Caki2 (cell line): Measurements from ENCODE around the gene MAP1LC3B2. TPM values are rescaled to one million over a fixed set of nuclear protein-coding genes. Genes with fewer than 3 reads are reported as not detected.

Experiments used
- DNase-seq: peaks from one replicate; pipeline ENCODE4 v3.0.0-alpha.2; 2015; ENCODE audit warnings: low read depth
- in situ Hi-C: cut with HindIII; loops from 2 replicates; pipeline ENCODE4 v1.10.0; 2016; ENCODE audit warnings: low sequenced_read_pairs, low pct_unique_long_range_greater_than_20kb, mixed read lengths
- total RNA-seq: library from RNA; depleted of rRNA; stranded (reverse); fragments of >200 nt; shearing (Covaris generic); gene quantifications from 2 replicates; pipeline ENCODE4 v1.2.3, GENCODE V29; 2014; ENCODE audit warnings: low replicate concordance

Gene MAP1LC3B2
- total RNA-seq, 1 experiment from 2014 or later: not detected

DNA sequence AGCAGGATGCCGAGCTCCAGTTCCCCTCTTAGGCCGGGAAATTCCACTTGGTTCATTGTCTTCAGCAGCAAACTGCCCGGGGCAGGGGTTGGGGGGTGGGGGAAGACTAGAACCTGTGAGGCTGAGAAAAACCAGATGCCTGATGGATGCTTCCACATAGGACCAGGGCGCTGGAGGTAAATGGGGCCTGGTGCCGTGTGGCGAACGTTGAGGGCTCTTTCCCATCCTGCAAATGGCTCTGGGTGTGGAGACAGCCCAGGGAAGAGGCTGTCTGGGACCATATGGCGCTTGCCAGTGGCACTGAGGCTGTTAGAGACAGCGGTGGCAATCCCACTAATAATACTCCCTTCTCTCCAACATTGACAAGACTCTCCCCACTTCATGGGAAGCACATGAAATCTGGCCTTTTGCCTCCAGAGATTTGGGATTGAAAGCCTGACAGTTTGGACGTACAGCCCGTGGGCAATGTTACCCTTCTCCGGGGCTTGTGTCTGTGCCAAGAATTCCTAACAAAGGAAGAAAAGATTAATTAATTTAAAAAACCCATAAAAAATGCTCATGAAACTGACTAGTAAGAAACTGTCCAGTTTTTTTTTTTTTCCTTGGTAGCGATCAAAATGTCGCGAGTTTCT, 44.5 kb downstream of the MAP1LC3B2 start:
- in situ Hi-C loops: no loop called here
- DNase-seq: no peak

DNA sequence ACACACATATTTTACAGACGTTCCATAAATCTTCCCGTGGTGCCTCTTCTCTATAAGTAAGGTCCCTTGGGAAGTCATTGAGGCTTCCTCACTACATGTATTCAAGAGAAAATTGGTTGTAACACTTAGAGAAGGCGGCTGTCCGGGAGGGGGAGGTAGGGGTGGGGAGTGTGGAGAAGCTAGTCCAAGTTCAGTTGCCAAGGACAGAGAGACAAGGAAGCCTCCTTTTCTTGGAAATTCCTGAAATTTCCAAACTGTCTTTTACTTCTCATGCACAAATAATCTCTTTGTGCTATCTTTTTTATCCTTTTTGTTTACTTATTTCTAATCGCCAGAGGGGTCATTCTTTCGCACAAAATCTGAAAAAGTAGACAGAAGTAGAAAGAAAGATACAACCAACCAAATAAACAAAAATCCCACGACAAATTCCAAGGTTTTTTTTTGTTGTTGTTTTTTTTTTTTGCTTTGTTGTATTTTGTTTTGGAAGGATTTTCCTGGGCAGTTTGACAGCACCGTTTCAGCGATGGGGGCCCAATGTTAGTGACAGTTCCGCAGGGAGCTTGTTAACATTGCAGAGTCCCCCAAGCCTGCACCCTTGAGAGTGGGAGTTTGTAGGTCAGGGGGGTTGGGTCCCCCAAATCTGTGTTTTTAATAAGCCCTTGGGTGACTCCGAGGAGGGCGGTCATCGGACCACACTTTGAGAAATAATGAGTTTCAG, 45.2 kb downstream of the MAP1LC3B2 start:
- DNase-seq: no peak
- in situ Hi-C loops: no loop called here

DNA sequence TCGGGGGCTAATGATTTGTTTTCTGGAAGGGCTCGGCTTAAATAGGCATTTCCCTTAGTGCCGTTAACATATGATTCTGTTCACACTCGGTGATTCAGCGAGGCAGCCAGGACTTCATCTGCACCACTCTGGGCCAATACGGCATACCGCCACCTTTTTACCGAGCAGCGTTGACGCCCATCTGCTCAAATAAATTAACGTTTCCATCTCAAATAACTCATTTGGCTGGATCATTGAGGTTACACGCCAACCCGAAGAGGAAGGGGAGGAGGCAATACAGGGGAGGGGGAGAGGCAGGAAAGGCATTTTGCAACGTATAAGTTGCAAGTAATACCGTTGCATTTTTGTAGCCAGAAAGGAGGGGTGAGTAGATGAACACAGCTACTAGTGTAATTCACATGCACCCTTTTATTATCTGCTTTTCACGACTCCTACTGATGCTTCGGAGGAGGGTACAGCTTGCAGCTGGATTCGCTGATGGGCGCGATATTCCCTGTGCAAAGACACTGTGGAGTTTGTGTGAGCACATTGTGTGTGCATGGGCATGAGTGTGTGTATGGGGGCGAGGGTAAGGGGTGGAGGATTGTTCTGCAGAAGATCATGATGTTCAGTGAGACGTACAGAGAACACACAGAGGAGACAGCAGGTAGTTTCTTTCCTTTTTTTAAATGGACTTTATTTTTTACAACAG, 45.9 kb downstream of the MAP1LC3B2 start:
- in situ Hi-C loops: no loop called here
- no peak for DNase-seq

DNA sequence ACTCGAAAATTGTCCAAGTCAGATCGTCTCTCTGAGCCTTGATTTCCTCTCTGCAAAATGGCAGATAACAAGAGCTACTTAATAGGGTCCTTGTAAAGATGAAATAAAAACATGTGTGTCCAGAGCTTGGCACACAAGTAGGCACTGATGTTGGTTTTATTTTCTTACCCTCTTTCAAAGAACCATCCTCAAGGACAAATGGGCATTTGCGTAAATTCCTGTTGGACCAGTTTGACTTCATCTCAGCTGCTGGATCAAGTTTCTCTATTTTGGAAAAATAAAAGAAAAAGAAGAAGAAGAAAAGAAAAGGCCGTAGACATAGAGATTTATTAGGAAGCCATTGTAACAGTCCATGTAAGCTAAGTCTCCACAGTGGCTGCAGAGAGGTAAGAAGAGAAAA, 47.2 kb downstream of the MAP1LC3B2 start:
- DNase-seq: no peak
- in situ Hi-C loops: no loop called here

DNA sequence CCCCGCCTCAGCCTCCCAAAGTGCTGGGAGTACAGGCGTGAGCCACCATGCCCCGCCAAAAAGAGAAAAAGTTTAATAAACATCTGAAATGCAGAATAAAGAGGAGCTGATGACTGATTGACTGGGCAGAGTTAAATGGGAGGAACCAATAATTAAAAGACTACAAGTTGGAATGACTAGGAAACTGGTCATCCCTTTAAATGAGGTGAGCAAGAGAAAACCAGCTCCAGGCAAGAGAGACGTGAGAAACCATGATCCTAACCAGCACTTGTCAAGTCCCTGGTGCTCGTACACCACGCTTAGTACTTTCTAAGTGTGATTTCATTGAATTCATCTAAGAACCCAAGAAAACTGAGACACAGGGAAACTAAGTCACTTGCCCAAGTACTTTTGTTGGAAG, 47.9 kb downstream of the MAP1LC3B2 start:
- DNase-seq: no peak
- in situ Hi-C loops: no loop called here

DNA sequence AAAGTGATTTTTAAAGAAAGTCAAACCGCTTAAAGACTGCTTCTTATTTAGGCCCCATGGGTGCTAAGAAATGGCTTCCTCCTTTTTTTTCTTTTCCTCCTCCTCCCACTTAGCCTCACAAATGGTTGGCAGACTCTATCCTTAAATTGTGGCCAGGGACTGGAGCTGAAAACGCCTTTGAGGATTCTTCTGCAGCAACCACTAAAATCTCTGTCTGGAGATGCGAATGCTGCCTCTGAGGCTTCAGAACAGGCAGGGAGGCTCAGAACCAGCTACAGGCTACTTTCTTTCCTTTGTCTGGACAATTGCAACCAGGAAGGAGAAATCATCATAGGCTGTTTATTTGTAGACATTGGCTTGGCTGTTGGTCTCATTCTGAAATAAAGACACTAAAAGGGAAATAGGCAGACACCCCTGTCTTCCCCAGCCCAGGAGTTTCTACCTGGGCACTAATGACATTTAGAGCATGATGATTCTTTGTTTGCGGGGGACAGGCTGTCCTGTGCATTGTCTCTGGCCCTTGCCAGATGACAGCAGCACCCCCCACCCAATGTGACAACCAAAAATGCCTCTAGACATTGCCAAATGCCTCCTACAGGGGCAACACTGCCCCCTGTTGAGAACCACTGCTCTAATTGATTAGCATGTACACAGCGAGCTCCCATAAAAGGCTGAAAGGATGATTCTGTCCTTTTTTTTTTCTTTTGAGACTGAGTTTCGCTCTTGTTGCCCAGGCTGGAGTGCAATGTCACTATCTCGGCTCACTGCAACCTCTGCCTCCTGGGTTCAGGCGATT, 50.3 kb downstream of the MAP1LC3B2 start:
- DNase-seq: no peak
- in situ Hi-C loops: no loop called here

DNA sequence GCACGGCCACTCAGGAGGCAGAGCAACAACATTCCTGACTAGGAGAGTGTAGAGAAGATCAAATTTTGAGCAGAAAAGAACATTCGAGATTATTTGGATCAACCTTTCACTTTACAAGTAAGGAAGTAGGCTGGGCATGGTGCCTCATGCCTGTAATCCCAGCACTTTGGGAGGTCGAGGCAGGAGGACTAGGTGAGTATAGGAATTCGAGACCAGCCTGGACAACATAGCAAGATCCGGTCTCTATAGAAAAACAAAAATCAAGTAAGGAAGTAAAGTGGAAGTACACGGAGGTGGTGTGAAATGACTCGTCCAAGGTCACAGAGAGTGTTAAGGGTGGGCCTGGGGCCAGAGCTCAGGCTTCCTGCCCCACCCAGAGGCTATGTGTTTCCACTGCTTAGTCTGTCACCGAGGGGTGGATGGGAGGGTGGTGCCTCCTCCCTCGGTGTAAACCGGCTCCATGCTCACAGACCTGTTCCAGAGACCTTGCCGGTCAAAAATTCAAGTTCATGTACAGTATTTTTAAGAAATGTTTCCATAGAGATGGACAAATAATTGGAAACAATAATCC, 51.9 kb downstream of the MAP1LC3B2 start:
- peak; percentile 22 for DNase-seq
- in situ Hi-C loops: no loop called here

DNA sequence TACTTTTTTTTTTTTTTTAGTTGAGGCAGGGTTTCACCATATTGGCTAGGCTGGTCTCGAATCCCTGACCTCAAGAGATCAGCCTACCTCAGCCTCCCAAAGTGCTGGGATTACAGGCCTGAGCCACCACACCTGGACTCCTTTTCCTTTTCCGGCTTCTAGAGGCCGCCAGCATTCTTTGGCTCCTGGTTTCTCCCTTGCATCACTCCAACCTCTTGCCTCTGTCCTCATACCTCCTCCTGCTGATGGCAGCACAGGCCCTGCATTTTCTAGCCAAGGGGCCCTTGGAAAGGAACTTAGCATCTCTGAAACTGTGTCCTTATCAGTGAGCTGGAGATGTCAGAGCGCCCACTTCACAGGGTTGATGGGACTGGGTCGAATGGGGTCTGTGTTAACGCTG, 53.3 kb downstream of the MAP1LC3B2 start:
- no peak for DNase-seq
- in situ Hi-C loops: no loop called here

DNA sequence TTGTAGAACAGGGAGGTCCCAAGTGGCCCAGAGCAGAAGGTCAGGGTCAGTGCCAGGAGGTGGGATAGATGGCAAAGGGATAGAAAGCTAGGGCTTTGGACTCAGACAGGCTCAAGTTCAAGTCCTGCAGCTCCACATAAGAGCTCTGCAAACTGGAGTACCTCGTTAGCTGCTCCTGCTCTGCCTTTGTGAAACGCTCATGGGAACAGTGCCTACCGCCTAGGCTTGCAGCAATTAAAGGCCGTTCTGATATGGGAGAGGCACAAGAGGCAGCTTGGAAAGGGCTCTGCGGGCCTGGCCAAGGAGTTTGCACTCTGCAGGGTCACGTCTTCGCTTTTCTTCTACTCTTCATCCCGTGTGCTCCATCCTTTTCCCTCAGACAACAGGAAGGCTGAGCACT, 54.1 kb downstream of the MAP1LC3B2 start:
- no peak for DNase-seq
- in situ Hi-C loops: no loop called here

DNA sequence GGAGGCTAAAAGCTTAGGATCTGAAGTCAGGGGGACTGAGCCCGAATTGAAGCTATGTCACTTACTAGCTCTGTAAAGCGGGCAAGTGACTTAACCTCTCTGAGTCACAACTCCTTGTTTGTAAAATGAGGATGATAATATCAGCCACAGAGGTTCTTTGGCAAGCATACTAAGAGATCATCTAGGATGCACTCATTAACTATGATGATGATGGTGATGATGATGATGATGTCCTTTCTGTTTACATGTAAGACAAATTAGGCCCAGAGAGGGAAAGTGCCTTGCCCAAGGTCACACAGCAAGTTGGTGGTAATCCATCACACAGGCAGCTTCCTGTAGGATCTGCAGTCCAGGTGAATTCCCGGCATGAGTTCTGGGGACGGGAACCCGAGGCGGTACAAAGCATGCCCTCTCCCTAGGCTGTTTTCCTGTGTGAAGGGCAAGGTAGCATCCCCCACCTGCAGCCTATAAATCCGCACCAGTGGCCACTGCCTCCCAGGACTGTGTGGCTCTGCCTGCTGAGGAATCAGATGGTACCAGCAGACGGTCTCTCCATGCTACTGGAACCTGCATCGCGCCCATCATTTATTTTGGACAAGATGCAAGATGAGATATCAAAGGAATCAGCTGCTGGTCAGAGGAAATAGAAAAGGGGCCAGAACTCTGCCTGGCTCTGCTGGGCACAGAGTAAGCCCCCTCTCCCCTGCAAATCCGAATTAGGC, 55.2 kb downstream of the MAP1LC3B2 start:
- DNase-seq: no peak
- in situ Hi-C loops: no loop called here

DNA sequence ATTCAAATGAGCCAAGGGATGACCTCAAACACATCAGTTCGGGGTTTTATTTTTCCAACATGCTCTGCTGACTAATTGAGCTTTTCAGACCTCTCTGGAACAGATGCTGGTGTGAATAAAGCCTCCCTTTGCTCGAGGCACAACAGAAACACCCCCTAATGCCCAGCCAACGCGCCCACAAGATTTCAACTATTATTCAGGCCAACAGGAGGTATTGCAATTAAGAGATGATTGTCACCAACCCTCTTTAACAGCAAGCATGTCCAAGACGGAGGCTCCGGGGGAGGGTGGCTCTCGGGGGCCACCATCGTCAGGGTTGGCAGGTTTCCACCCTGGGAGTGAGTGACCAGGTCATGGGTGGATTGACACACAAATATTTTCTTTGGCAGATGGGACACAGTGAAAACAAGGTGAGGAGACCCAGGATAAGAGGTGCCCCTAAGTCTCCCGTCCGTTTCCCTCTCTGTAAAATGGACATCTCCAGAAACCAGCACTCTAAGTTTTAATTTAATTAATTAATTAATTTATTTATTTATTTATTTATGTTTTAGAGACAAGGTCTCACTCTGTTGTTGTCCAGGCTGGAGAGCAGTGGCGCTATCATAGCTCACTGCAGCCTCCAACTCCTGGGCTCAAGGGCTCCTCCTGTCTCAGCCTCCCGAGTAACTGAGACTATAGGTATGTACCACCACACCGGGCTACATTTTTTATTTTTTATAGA, 56.1 kb downstream of the MAP1LC3B2 start:
- peak; percentile 75 for DNase-seq
- in situ Hi-C loops: no loop called here

DNA sequence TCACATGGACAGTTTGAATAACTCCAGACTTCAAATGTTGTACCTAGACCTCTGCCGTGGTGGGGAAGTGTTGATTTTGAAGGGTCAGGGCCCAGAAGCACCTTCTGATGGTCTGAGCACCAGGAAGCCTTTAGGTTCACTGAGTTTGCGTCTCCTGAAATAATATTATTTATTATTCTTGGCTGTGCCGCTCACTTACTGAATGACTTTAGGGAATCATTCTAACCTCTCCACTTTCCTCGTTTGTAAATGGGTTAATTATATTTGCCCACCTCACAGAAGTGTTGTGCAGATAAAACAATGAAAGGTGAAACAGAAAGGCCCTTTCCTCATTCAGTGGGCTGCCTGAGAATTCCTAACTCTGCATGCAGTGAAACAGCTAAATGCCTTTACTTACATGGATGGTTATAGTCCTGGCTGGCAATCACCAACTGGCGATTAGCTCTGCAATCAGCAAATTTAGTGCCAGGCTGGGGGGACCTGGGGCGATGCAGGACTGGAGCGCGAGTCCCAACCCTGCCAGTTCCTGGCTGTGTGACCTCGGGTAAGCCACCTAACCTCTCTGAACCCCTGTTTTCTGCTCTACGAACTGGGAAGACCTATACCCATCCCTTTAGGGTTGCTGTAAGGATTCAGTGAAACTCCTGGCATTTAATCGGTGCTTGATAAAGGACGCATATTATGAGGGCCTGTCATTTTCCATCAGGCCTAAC, 57.5 kb downstream of the MAP1LC3B2 start:
- in situ Hi-C loops: no loop called here
- DNase-seq: peak; percentile 71

DNA sequence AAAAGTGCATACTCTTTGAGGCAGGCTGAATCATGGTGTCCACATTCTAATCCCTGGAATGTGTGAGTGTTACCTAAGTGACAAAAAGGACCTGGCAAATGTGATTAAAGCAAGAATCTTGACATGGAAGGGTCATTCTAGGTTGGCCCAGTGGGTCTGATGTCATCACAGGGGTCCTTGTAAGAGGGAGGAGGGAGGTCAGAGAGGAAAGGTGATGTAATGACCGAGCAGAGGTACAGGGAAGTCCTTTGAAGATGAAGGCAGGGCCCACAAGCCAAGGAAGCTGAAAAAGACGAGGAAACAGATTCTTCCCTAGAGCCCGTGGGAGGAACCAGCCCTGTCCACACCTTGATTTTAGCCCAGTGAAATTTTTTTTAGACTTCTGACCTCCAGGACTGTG, 60.1 kb downstream of the MAP1LC3B2 start:
- in situ Hi-C loops: no loop called here
- DNase-seq: no peak

DNA sequence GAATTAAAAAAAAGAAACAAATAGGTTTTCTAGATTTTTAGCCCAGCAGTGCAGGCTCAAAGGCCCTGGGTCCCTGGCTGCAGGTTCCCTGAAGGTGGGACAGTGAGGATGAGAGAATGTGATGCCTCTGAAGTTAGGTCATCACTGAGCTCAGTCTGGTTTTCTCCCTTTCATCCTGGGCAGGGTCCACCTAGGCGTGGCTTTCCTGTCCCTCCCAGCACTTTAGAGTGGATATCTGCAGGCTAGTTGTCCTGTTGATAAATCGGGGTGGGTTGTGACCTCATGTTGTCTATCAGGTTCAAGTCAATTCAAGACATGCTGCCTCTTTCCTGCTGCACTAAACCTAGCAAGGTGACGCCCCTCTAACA, 60.9 kb downstream of the MAP1LC3B2 start:
- no peak for DNase-seq
- in situ Hi-C loops: no loop called here

DNA sequence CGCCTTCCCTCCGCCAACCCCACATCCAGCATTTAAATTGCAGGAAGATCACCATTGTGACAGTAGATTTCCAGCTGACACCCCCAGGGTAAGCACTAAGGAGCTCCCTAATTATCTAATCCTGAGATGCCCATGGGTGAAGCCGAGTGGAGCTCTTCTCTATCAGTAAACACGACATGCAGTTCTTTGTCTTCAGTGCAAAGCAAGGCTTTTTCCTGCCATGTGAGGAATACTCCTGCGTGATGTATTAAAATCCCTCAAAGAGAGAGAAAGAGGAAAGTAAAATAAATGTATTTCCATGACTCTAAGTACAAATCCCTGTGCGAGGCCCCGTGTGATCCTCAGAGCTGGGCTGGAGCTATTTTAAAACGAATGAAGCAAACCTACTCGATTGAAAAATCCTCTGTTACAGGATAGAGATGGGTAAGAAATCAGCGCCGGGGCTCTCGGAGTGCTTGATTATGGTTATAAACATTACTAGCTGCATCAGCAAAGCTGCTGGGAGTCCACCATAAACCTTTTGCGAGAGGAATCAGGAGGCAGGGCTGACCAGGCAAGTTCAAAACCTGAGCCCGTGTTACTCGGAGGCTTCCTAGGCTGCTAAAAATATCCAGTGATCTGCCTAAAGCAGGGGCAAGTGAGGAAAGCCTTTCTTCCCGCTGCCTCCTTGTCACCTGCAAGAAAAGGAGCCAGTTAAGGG, 61.5 kb downstream of the MAP1LC3B2 start:
- DNase-seq: no peak
- in situ Hi-C loops: no loop called here

DNA sequence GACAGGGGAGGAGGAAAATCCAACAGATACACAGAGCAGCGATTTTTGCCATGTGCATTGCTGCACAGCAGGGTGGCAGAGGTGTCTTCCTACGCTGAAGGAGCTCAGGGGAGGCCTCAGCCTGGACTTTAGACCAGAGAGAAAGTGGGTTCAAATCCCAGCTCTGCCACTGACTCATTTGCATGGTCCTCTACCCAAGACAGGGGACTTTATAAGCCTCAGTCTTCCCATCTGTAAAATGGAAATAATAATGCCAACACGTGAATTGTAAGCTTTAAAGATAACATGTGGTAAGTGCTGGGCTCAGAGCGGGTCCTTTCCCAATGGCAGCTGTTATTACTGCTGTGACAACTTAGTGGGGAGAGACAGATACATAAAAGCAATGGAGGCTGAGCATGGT, 62.0 kb downstream of the MAP1LC3B2 start:
- in situ Hi-C loops: no loop called here

More for the DNA sequence above, 62.0 kb downstream of the MAP1LC3B2 start:
- no peak for DNase-seq
